ENCODE measurements around the gene VDAC2.
A peak's percentile ranks its signal among the peaks of the same experiment; 100 is the strongest.
"Not testable (repeated sequence)": the region's sequence is repeated elsewhere in the genome, so short reads cannot be mapped to it uniquely, and the experiment has no call there.

VDAC2 gene

DNA sequence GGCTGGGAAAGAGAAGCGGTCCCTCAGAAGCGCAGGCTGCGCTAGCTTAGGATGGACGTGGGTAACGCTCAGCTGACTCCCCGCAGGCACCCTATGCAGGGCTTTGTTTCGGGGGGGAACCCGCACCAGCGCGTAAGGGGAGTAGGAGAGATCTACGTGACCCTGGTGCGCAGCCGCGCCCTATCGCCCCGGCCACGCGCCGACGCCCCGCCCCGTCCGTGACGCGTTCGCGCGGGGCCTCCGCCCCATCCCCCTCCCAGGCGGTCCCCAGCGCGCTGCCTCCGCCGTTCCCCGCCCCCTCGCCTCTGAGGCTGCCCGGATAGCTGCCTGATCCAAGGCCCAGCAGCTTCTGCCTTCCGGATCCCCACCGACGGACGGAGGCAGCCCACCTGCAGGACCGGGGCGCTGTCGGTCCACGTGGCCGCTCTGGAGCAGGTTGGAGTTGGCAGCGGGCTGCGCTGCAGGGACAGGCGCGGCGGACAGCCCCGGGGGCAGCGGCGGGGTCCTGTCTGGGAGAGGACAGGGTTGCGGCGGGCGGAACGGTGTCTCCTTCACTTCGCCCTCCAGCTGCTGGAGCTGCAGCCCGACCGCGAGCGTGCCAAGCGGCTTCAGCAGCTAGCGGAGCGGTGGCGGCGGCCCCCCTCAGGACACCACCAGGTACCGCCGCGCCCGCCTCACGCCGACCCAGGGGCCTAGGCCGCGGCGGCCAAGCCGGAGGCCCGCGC is at the start of gene VDAC2:
VDAC2 (plus strand) TSS at position 515 of the 725 bp plus-strand sequence. CDS start 363 bp downstream, outside the sequence.
- peak; percentile 92 for DNase-seq (ENCODE audit: low read depth)

GRCh38 chr10:75165684-75166622 is 44.6 kb upstream of the VDAC2 start:
- DNase-seq (ENCODE audit: low read depth): no peak

DNA sequence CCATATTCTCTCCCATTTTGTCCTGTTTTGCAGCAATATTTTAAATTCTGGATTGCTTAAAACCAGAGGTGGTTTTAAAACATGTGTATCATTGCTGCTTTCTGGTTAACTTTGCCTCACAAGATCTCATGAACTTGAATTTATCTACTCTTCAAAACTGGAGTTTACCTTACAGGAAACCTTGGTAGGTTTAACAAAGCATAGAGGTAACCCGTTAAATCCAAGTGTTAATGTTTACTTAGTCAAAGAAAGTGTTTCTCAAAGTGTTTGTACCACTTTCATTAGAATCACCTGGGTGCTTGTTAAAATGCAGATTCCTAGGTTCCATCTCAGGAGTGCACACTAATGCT is 44.0 kb upstream of the VDAC2 start:
- DNase-seq (ENCODE audit: low read depth): no peak

- no peak for DNase-seq (ENCODE audit: low read depth)
These were observed 42.3 kb upstream of the VDAC2 start for GRCh38 chr10:75168275-75168674.

- no peak for DNase-seq (ENCODE audit: low read depth)
These were observed 40.4 kb upstream of the VDAC2 start for GRCh38 chr10:75170215-75170614.

GRCh38 chr10:75175046-75175445 is 35.5 kb upstream of the VDAC2 start:
- no peak for DNase-seq (ENCODE audit: low read depth)

- no peak for DNase-seq (ENCODE audit: low read depth)
These were observed 34.5 kb upstream of the VDAC2 start for GRCh38 chr10:75176046-75176445.

DNA sequence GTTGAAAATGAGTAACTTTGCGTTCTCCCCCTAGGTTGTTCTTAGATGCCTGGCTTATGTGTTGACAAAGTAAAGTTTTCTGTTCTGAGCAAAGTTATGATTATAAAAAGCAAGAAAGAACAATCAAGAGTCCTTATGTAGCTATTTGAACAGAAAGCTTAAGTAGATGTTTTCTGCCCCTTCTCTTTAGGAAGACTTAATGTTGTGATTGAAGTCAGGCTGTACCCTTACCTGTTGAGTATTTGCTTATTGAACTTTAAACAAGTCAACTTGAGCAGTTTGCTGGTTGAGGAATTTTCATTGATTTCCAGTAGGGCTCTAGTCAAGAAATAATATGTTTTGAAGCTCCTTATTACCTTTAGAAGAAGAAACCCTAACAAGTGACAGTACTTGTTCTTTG is 33.9 kb upstream of the VDAC2 start:
- no peak for DNase-seq (ENCODE audit: low read depth)

DNA sequence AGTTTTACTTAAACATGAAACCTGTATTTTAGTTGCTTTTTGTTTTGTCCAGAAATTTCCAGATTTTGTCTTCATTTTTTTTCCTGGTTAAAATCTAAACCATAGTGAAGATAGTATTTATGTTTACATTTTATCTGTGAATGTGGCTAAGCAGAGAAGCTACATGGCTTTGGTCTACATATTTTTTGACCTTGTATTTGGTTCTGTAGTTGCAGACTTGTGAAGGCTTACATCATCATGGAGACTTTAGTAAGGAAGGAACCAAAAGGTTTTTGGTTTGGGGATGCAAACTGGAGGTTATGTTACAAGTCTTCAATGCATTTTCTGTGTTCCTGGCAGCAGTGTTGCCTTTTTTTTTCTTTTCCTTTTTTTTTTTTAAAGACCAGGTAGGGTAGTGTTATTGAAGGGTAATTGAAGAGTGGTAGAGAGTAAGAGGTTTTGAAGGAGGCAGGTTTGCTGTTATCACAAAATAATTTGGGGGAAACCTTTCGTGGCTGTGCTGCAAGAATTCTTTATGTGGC is 30.9 kb upstream of the VDAC2 start:
- no peak for DNase-seq (ENCODE audit: low read depth)

GRCh38 chr10:75180592-75180991 is 30.0 kb upstream of the VDAC2 start:
- DNase-seq (ENCODE audit: low read depth): no peak

DNA sequence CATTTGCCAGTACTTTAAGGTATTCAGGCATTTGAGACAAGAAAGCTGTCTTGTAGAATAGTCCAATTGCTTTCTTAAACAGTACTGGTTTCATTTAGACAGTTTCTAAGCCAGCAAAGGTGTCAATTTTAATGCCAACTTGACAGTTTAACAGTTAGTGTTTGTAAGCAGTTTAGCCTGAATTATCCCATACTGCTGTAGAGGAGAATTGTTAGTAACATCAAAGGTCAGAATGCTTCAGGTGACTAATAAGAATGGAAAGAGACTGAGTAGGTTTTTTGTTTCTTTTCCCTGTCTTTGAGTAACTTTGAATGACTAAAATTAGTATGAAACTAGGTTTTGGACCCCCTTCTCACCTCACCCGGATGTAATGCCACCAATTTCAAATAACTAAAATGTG is 29.5 kb upstream of the VDAC2 start:
- DNase-seq (ENCODE audit: low read depth): no peak

DNA sequence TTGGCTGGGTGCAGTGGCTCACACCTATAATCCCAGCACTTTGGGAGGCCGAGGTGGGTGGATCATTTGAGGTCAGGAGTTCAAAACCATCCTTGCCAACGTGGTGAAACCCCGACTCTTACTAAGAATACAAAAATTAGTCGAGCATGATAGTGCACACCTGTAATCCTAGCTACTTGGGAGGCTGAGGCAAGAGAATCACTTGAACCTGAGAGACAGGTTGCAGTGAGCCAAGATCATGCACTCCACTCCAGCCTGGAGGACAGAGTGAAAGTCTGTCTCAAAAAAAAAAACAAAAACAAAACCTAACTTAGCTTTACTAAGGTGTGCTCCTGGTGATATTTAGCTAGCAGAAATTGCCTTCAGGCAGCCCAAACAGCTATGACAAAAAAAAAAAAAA is 24.3 kb upstream of the VDAC2 start:
- DNase-seq (ENCODE audit: low read depth): no peak

GRCh38 chr10:75187961-75188426 is 22.6 kb upstream of the VDAC2 start:
- peak; percentile 51 for DNase-seq (ENCODE audit: low read depth)

DNA sequence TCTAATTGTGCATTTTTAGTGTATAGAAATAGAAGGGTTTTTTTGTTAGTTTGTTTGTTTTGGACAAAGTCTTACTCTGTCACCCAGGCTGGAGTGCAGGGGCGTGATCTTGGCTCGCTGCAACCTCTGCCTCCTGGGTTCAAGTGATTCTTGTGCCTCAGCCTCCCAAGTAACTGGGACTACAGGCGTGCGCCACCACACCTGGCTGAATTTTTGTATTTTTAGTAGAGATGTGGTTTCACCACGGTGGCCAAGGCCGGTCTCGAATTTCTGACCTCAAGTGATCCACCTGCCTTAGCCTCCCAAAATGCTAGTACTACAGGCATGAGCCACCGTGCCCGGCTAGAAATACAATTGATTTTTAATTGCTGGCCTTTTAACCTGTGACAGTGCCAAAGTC is 22.1 kb upstream of the VDAC2 start:
- DNase-seq (ENCODE audit: low read depth): not testable (repeated sequence)

GRCh38 chr10:75189266-75190096 is 21.1 kb upstream of the VDAC2 start:
- no peak for DNase-seq (ENCODE audit: low read depth)

- no peak for DNase-seq (ENCODE audit: low read depth)
These were observed 18.6 kb upstream of the VDAC2 start for GRCh38 chr10:75191821-75192568.

GRCh38 chr10:75194625-75195024 is 16.0 kb upstream of the VDAC2 start:
- DNase-seq (ENCODE audit: low read depth): not testable (repeated sequence)

- no peak for DNase-seq (ENCODE audit: low read depth)
These were observed 15.4 kb upstream of the VDAC2 start for GRCh38 chr10:75195035-75195763.

DNA sequence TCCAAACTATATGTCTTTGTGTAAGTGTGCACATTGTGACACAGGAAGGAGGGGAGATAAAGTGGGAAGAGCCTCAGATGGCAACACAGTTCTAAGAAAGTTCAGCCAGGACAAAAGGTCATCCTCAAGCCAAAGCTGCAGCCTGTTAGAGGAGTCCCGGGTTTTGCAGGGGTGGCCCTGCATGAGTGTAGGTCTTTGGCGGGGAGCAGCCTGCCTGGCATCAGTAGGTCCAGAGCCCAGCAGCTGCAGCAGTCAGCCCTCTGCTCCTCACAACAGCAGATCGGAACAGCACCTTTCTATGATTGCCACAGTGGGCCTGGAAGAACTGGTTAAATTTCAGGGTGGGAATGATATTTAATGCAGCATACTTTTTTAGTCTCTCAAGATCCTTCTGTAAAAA is 13.5 kb upstream of the VDAC2 start:
- no peak for DNase-seq (ENCODE audit: low read depth)

DNA sequence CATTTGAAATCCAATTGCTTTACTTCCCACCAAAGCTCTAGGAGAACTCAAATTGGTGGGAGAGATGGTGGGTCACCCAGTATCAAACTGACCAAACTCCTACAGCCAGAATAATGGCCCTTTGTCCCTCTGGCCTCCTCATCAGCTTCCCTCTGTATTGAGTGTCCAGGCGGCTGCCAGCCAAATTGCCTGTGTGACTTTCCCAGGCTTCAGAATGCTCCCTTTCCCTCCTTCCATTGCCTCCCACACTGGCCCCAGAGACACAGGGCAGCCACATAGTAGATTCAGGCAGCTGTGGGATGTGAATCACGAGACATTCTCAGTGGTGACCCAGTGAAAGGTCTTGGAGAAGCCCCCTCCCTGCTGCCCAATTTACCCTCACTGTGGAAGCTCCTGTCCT is 12.7 kb upstream of the VDAC2 start:
- no peak for DNase-seq (ENCODE audit: low read depth)

- not testable (repeated sequence) for DNase-seq (ENCODE audit: low read depth)
These were observed 10.6 kb upstream of the VDAC2 start for GRCh38 chr10:75199949-75200348.
